HepG2 (cell line): ENCODE data around the gene COX7A1. TPM values are rescaled to one million over a fixed set of nuclear protein-coding genes. Genes with fewer than 3 reads are reported as not detected.

Source experiments
- AKNA ChIP-seq: sonication (generic); formaldehyde crosslinking; IDR thresholded peaks from 2 replicates; pipeline ENCODE4 v1.4.0; 2020; ENCODE audit warnings: missing genetic modification reagents, borderline replicate concordance
- ARNT2 ChIP-seq: sonication (generic); formaldehyde crosslinking; IDR thresholded peaks from 2 replicates; pipeline ENCODE4 v1.8.0; 2022; ENCODE audit warnings: mild to moderate bottlenecking, low read depth, missing genetic modification reagents, moderate library complexity
- DR1 ChIP-seq: sonication (generic); formaldehyde crosslinking; IDR thresholded peaks from 2 replicates; pipeline ENCODE4 v1.8.0; 2021; ENCODE audit warnings: mild to moderate bottlenecking, missing genetic modification reagents, inconsistent platforms
- GATA4 ChIP-seq: sonication (generic); IDR thresholded peaks from 2 replicates; pipeline ENCODE4 v1.6.1; 2016; ENCODE audit warnings: antibody characterized with exemption, low read depth, borderline replicate concordance
- HMGA1 ChIP-seq: sonication (generic); formaldehyde crosslinking; conservative IDR thresholded peaks from 2 replicates; pipeline ENCODE4 v1.4.0; 2020; ENCODE audit warnings: missing genetic modification reagents
- MEF2D ChIP-seq: sonication (generic); formaldehyde crosslinking; IDR thresholded peaks from 2 replicates; pipeline ENCODE4 v1.5.1; 2020; ENCODE audit warnings: mild to moderate bottlenecking, missing genetic modification reagents
- MLX ChIP-seq: IDR thresholded peaks from 2 replicates; pipeline ENCODE4 v1.6.1; 2016
- PITX1 ChIP-seq: sonication (generic); formaldehyde crosslinking; IDR thresholded peaks from 2 replicates; pipeline ENCODE4 v1.5.1; 2020; ENCODE audit warnings: mild to moderate bottlenecking, missing genetic modification reagents
- POLR2A ChIP-seq, 2 experiments: IDR thresholded peaks; 2 replicates each; pipeline ENCODE4 v1.6.1; 2011; ENCODE audit warnings: low read depth in 2 of 2, low read length in 2 of 2, mild to moderate bottlenecking in 1 of 2, moderate library complexity in 1 of 2; ENCODE audit not compliant: insufficient read depth in 1 of 2
- RBAK ChIP-seq: sonication (generic); formaldehyde crosslinking; IDR thresholded peaks from 2 replicates; pipeline ENCODE4 v1.5.1; 2020; ENCODE audit warnings: mild to moderate bottlenecking, missing genetic modification reagents
- SAP130 ChIP-seq: IDR thresholded peaks from 2 replicates; pipeline ENCODE4 v1.6.1; 2016; ENCODE audit warnings: low read depth
- SIN3B ChIP-seq: fragments of 150-350 bp; IDR thresholded peaks from 2 replicates; pipeline ENCODE4 v1.6.1; 2014; ENCODE audit warnings: low read length
- SP1 ChIP-seq, 2 experiments: fragments of 450-650 bp in 1 of 2; sonication (generic) in 1 of 2; formaldehyde crosslinking in 1 of 2; IDR thresholded peaks; 2 replicates each; pipeline versions ENCODE4 v1.4.0 to v1.6.1; 2016 to 2020; ENCODE audit warnings: missing genetic modification reagents in 1 of 2
- SP140L ChIP-seq: sonication (generic); formaldehyde crosslinking; IDR thresholded peaks from 2 replicates; pipeline ENCODE4 v1.4.0; 2020; ENCODE audit warnings: missing genetic modification reagents, borderline replicate concordance
- TCF7L2 ChIP-seq: IDR thresholded peaks from 2 replicates; pipeline ENCODE4 v1.6.1; 2011; ENCODE audit warnings: mild to moderate bottlenecking, low read depth, low read length, moderate library complexity
- ZFP36L2 ChIP-seq: sonication (generic); formaldehyde crosslinking; IDR thresholded peaks from 2 replicates; pipeline ENCODE4 v1.4.0; 2020; ENCODE audit warnings: missing genetic modification reagents
- ZNF296 ChIP-seq: sonication (generic); formaldehyde crosslinking; conservative IDR thresholded peaks from 2 replicates; pipeline ENCODE4 v1.5.0; 2020; ENCODE audit warnings: mild to moderate bottlenecking, missing genetic modification reagents
- ZNF597 ChIP-seq: sonication (generic); formaldehyde crosslinking; IDR thresholded peaks from 2 replicates; pipeline ENCODE4 v1.5.0; 2020; ENCODE audit warnings: missing genetic modification reagents
- polyA plus RNA-seq, 8 experiments: library from polyadenylated mRNA; depleted of rRNA in 3 of 8; stranded (reverse) in 7 of 8; unstranded in 1 of 8; fragments of >200 nt; fragmentation: Illumina TruSeq in 4 of 8; extraction: Trizol in 4 of 8; gene quantifications; 2 replicates each; pipeline versions ENCODE4 v1.2.1 to v1.2.3, GENCODE V29; 2011 to 2016; ENCODE audit warnings: low read depth in 4 of 8, missing spikeins in 1 of 8, mixed read lengths in 1 of 8; ENCODE audit not compliant: insufficient read depth in 1 of 8
- total RNA-seq, 5 experiments: library from RNA; depleted of rRNA; stranded (reverse); fragments of >200 nt; fragmentation: Illumina TruSeq; extraction: Trizol; gene quantifications; 2 replicates each; pipeline ENCODE4 v1.2.3, GENCODE V29; 2016; ENCODE audit warnings: low read depth in 1 of 5
- TF ChIP-seq, protein P1 (sequence below): sonication (generic); formaldehyde crosslinking; conservative IDR thresholded peaks from 2 replicates; pipeline ENCODE4 v1.8.0; 2022; ENCODE audit warnings: missing genetic modification reagents
- TF ChIP-seq, protein P2 (sequence below): IDR thresholded peaks from 2 replicates; pipeline ENCODE4 v1.6.1; 2016; ENCODE audit warnings: missing compliant biosample characterization, missing genetic modification reagents, borderline replicate concordance

The COX7A1 gene
- total and polyA plus RNA-seq, 2 of the 13 experiments (the other 11 are each of a cell fraction or from before 2014, with no cell fraction given), result not detected

DNA sequence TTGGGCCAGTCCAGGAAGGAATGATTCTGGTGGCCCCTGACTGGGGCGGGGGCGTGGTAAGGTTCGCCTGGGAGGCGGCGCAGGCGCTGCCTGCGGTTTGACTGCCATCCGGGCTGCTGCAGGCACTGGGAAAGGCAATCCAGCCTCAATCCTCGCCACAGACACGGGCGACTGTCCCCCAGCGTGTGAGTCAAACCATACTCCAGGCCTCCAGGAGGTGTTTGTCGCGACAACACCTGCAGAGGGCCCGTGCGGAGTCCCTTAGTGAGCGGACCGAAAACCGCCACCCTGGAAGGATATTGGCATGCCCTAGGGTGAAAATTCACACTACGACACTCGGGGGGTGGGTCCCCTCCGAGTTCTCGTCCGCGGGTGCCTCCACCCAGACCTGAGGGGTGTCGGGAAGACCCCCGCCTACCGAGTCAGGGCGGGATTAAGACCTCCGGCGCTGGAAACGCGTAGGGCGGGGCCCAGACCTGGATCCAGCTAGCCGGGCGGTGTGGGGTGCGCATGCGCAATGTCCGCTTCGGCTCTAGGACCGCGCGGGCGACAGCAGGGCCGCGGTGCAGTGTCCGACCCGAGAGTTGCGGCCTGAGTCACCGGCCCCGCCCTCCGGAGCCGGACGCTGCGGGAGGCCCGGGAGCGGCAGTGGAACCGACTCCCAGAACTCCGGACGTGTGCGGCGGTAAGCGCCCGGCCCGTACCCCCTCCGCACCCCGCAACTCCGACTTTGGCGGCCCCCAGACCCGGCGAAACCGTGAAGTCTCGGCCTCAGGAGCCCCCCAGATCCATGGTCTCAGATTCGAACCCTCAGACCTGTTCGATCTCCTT is 12.6 kb downstream of the COX7A1 start, which contains the start of gene CAPNS1 (continued):
- TF ChIP-seq AKNA (CRISPR knock-in tag), result no peak
- TF ChIP-seq TCF7L2, result no peak
- TF ChIP-seq, protein P1, sequence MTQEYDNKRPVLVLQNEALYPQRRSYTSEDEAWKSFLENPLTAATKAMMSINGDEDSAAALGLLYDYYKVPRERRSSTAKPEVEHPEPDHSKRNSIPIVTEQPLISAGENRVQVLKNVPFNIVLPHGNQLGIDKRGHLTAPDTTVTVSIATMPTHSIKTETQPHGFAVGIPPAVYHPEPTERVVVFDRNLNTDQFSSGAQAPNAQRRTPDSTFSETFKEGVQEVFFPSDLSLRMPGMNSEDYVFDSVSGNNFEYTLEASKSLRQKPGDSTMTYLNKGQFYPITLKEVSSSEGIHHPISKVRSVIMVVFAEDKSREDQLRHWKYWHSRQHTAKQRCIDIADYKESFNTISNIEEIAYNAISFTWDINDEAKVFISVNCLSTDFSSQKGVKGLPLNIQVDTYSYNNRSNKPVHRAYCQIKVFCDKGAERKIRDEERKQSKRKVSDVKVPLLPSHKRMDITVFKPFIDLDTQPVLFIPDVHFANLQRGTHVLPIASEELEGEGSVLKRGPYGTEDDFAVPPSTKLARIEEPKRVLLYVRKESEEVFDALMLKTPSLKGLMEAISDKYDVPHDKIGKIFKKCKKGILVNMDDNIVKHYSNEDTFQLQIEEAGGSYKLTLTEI (CRISPR knock-in tag), result no peak
- TF ChIP-seq PITX1 (CRISPR knock-in tag), result peak; percentile 99
- TF ChIP-seq ZNF597, result no peak
- TF ChIP-seq ZNF296, result no peak
- TF ChIP-seq SIN3B, result no peak
- TF ChIP-seq SP1 (IDR thresholded peaks at IDR 0.05), result no peak
- peak; percentile 75 for TF ChIP-seq SP1 (CRISPR knock-in tag; IDR thresholded peaks at IDR 0.05)
- TF ChIP-seq, protein P2, sequence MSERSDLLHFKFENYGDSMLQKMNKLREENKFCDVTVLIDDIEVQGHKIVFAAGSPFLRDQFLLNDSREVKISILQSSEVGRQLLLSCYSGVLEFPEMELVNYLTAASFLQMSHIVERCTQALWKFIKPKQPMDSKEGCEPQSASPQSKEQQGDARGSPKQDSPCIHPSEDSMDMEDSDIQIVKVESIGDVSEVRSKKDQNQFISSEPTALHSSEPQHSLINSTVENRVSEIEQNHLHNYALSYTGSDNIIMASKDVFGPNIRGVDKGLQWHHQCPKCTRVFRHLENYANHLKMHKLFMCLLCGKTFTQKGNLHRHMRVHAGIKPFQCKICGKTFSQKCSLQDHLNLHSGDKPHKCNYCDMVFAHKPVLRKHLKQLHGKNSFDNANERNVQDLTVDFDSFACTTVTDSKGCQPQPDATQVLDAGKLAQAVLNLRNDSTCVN, result peak; percentile 3; the same call in 1 of the 2 replicates
- TF ChIP-seq DR1 (CRISPR knock-in tag), result peak; percentile 47
- TF ChIP-seq SAP130 (CRISPR knock-in tag), result peak; percentile 89
- no peak for TF ChIP-seq SP140L (CRISPR knock-in tag)
- peak; percentile 80; the same call in 1 of the 2 replicates for TF ChIP-seq ARNT2 (CRISPR knock-in tag)
- TF ChIP-seq ZFP36L2, result no peak
- no peak; the same call in none of the 2 replicates for TF ChIP-seq MLX (CRISPR knock-in tag)
- TF ChIP-seq HMGA1, result no peak
- peak; percentile 60 to 86; a peak in 3 of 4 replicates for TF ChIP-seq POLR2A (IDR thresholded peaks at IDR 0.05; ENCODE audit: insufficient read depth in 1 of 2, low read depth in 2 of 2, low read length in 2 of 2)
- no peak for TF ChIP-seq RBAK (CRISPR knock-in tag)
- TF ChIP-seq MEF2D (CRISPR knock-in tag), result peak; percentile 68; the same call in 1 of the 2 replicates
- no peak for TF ChIP-seq GATA4
